Lower leg skin (tissue), 3 donors: ENCODE results near the gene TM4SF18.

Source experiments
- POLR2A ChIP-seq, 2 donors: fragments of 450-650 bp; IDR thresholded peaks; one replicate each; pipeline ENCODE4 v1.6.1; 2016 to 2017; ENCODE audit warnings: antibody characterized with exemption in 2 of 2, mild to moderate bottlenecking in 1 of 2, moderate library complexity in 1 of 2
- TF ChIP-seq, protein P1 (sequence below), 3 donors: fragments of 450-650 bp; IDR thresholded peaks; one replicate each; pipeline ENCODE4 v1.5.1; 2016; ENCODE audit warnings: antibody characterized with exemption in 3 of 3, mild to moderate bottlenecking in 3 of 3, moderate library complexity in 2 of 3

DNA sequence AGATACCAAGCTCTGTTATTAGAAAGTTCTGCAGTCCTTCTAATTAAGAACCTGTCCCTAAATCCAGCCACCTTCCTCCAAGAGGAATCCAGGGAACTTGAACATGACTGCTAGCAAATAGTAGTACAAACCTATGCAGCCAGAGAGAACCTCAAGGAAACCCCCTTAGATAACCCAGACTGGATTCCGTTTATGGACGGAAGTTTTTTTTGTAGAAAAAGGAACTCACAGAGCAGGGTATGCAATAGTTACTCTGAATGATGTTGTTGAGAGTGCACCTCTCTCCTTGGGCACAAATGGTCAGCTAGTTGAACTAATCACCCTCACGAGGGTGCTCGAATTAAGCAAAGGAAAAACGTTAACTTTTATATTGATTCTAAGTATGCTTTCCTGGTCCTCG is 40.8 kb downstream of the TM4SF18 start:
- TF ChIP-seq, protein P1, sequence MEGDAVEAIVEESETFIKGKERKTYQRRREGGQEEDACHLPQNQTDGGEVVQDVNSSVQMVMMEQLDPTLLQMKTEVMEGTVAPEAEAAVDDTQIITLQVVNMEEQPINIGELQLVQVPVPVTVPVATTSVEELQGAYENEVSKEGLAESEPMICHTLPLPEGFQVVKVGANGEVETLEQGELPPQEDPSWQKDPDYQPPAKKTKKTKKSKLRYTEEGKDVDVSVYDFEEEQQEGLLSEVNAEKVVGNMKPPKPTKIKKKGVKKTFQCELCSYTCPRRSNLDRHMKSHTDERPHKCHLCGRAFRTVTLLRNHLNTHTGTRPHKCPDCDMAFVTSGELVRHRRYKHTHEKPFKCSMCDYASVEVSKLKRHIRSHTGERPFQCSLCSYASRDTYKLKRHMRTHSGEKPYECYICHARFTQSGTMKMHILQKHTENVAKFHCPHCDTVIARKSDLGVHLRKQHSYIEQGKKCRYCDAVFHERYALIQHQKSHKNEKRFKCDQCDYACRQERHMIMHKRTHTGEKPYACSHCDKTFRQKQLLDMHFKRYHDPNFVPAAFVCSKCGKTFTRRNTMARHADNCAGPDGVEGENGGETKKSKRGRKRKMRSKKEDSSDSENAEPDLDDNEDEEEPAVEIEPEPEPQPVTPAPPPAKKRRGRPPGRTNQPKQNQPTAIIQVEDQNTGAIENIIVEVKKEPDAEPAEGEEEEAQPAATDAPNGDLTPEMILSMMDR (IDR thresholded peaks at IDR 0.05) = no peak
- TF ChIP-seq POLR2A (IDR thresholded peaks at IDR 0.05) = no peak
